ENCODE data around the gene SMIM20.

The SMIM20 gene

GRCh38 chr4:25881193-25881592 is 32.8 kb upstream of the SMIM20 start:
- ChIA-PET CTCF (no interaction called here), POLR2A (no interaction called here)
- Histone ChIP-seq H3K4me1 (ENCODE audit: control extremely low read depth in 1 of 4, control insufficient read depth in 4 of 4, insufficient read depth in 4 of 4, low read length in 3 of 4) (peaks cover 0 to 6% (median under 1%) of the 10 kb centered on the region in 4 experiments), H3K9me3 (ENCODE audit: control extremely low read depth in 1 of 5, control insufficient read depth in 4 of 5, insufficient read depth in 2 of 5, low read depth in 1 of 5, low read length in 4 of 5) (no peaks in the 10 kb centered on the region), H3K27ac (ENCODE audit: insufficient read depth in 1 of 2, low read depth in 1 of 2, low read length in 2 of 2, poor library complexity in 1 of 2, severe bottlenecking in 2 of 2) (no peak overlapping the region), H3K36me3 (ENCODE audit: control insufficient read depth in 4 of 4, insufficient read depth in 4 of 4, low read length in 3 of 4) (no peaks in the 10 kb centered on the region), H3K4me3 (ENCODE audit: control insufficient read depth in 1 of 7, extremely low read depth in 1 of 7, insufficient read depth in 4 of 7, low read depth in 2 of 7, low read length in 6 of 7) (no peak overlapping the region), H3K27me3 (replicated peaks in 2 of 5; ENCODE audit: control insufficient read depth in 4 of 5, insufficient read depth in 5 of 5, low read length in 4 of 5) (no peaks in the 10 kb centered on the region)
- WGBS (ENCODE audit: insufficient coverage) = 100% methylated on average over 2 of the region's 4 CpGs
- no peak for DNase-seq

GRCh38 chr4:25882226-25882625 is 31.8 kb upstream of the SMIM20 start:
- 100% methylated on average over 4 of the region's 4 CpGs for WGBS (ENCODE audit: insufficient coverage)
- peaks cover 0 to 6% (median under 1%) of the 10 kb centered on the region in 4 experiments for H3K4me1 ChIP-seq (ENCODE audit: control extremely low read depth in 1 of 4, control insufficient read depth in 4 of 4, insufficient read depth in 4 of 4, low read length in 3 of 4)
- H3K4me3 ChIP-seq (ENCODE audit: control insufficient read depth in 1 of 7, extremely low read depth in 1 of 7, insufficient read depth in 4 of 7, low read depth in 2 of 7, low read length in 6 of 7) = no peak overlapping the region
- H3K27me3 ChIP-seq (replicated peaks in 2 of 5; ENCODE audit: control insufficient read depth in 4 of 5, insufficient read depth in 5 of 5, low read length in 4 of 5) = no peaks in the 10 kb centered on the region
- H3K9me3 ChIP-seq (ENCODE audit: control extremely low read depth in 1 of 5, control insufficient read depth in 4 of 5, insufficient read depth in 2 of 5, low read depth in 1 of 5, low read length in 4 of 5) = no peaks in the 10 kb centered on the region
- POLR2A ChIA-PET = no interaction called here
- H3K36me3 ChIP-seq (ENCODE audit: control insufficient read depth in 4 of 4, insufficient read depth in 4 of 4, low read length in 3 of 4) = no peaks in the 10 kb centered on the region
- CTCF ChIA-PET = no interaction called here
- no peak overlapping the region for H3K27ac ChIP-seq (ENCODE audit: insufficient read depth in 1 of 2, low read depth in 1 of 2, low read length in 2 of 2, poor library complexity in 1 of 2, severe bottlenecking in 2 of 2)
- no peak for DNase-seq

GRCh38 chr4:25883565-25883964 is 30.5 kb upstream of the SMIM20 start:
- Histone ChIP-seq H3K9me3 (ENCODE audit: control extremely low read depth in 1 of 5, control insufficient read depth in 4 of 5, insufficient read depth in 2 of 5, low read depth in 1 of 5, low read length in 4 of 5) (no peaks in the 10 kb centered on the region), H3K4me1 (ENCODE audit: control extremely low read depth in 1 of 4, control insufficient read depth in 4 of 4, insufficient read depth in 4 of 4, low read length in 3 of 4) (peaks cover 0 to 6% (median 0%) of the 10 kb centered on the region in 4 experiments), H3K27ac (ENCODE audit: insufficient read depth in 1 of 2, low read depth in 1 of 2, low read length in 2 of 2, poor library complexity in 1 of 2, severe bottlenecking in 2 of 2) (no peak overlapping the region), H3K36me3 (ENCODE audit: control insufficient read depth in 4 of 4, insufficient read depth in 4 of 4, low read length in 3 of 4) (no peaks in the 10 kb centered on the region), H3K4me3 (ENCODE audit: control insufficient read depth in 1 of 7, extremely low read depth in 1 of 7, insufficient read depth in 4 of 7, low read depth in 2 of 7, low read length in 6 of 7) (no peak overlapping the region), H3K27me3 (replicated peaks in 2 of 5; ENCODE audit: control insufficient read depth in 4 of 5, insufficient read depth in 5 of 5, low read length in 4 of 5) (no peaks in the 10 kb centered on the region)
- no peak for DNase-seq
- ChIA-PET CTCF (interaction anchor here (0.5 to 0.6 kb wide), 2 partner anchors 107 to 131 kb away, joined by 3 read pairs; no protein-coding TSS in a partner anchor), POLR2A (no interaction called here)
- WGBS (ENCODE audit: insufficient coverage) = 80% methylated on average over 1 of the region's 2 CpGs

GRCh38 chr4:25884031-25884782 is 29.8 kb upstream of the SMIM20 start:
- Histone ChIP-seq H3K4me1 (ENCODE audit: control extremely low read depth in 1 of 4, control insufficient read depth in 4 of 4, insufficient read depth in 4 of 4, low read length in 3 of 4) (peaks cover 0 to 6% (median 0%) of the 10 kb centered on the region in 4 experiments), H3K36me3 (ENCODE audit: control insufficient read depth in 4 of 4, insufficient read depth in 4 of 4, low read length in 3 of 4) (no peaks in the 10 kb centered on the region), H3K4me3 (ENCODE audit: control insufficient read depth in 1 of 7, extremely low read depth in 1 of 7, insufficient read depth in 4 of 7, low read depth in 2 of 7, low read length in 6 of 7) (no peak overlapping the region), H3K9me3 (ENCODE audit: control extremely low read depth in 1 of 5, control insufficient read depth in 4 of 5, insufficient read depth in 2 of 5, low read depth in 1 of 5, low read length in 4 of 5) (no peaks in the 10 kb centered on the region), H3K27me3 (replicated peaks in 2 of 5; ENCODE audit: control insufficient read depth in 4 of 5, insufficient read depth in 5 of 5, low read length in 4 of 5) (no peaks in the 10 kb centered on the region), H3K27ac (ENCODE audit: insufficient read depth in 1 of 2, low read depth in 1 of 2, low read length in 2 of 2, poor library complexity in 1 of 2, severe bottlenecking in 2 of 2) (no peak overlapping the region)
- CTCF ChIA-PET = interaction anchor here (0.6 kb wide), 1 partner anchor 106 kb away, joined by 3 read pairs; no protein-coding TSS in a partner anchor
- 62% methylated on average over 4 of the region's 5 CpGs for WGBS (ENCODE audit: insufficient coverage)
- POLR2A ChIA-PET = no interaction called here
- no peak for DNase-seq

GRCh38 chr4:25888781-25889180 is 25.2 kb upstream of the SMIM20 start:
- DNase-seq = no peak
- ChIA-PET POLR2A (no interaction called here), CTCF (no interaction called here)
- H3K4me1 ChIP-seq (ENCODE audit: control extremely low read depth in 1 of 4, control insufficient read depth in 4 of 4, insufficient read depth in 4 of 4, low read length in 3 of 4) = no peaks in the 10 kb centered on the region
- H3K9me3 ChIP-seq (ENCODE audit: control extremely low read depth in 1 of 5, control insufficient read depth in 4 of 5, insufficient read depth in 2 of 5, low read depth in 1 of 5, low read length in 4 of 5) = no peaks in the 10 kb centered on the region
- no peaks in the 10 kb centered on the region for H3K27me3 ChIP-seq (replicated peaks in 2 of 5; ENCODE audit: control insufficient read depth in 4 of 5, insufficient read depth in 5 of 5, low read length in 4 of 5)
- H3K4me3 ChIP-seq (ENCODE audit: control insufficient read depth in 1 of 7, extremely low read depth in 1 of 7, insufficient read depth in 4 of 7, low read depth in 2 of 7, low read length in 6 of 7) = no peak overlapping the region
- no peak overlapping the region for H3K27ac ChIP-seq (ENCODE audit: insufficient read depth in 1 of 2, low read depth in 1 of 2, low read length in 2 of 2, poor library complexity in 1 of 2, severe bottlenecking in 2 of 2)
- no peaks in the 10 kb centered on the region for H3K36me3 ChIP-seq (ENCODE audit: control insufficient read depth in 4 of 4, insufficient read depth in 4 of 4, low read length in 3 of 4)

GRCh38 chr4:25889589-25890503 is 24.2 kb upstream of the SMIM20 start:
- Histone ChIP-seq H3K9me3 (ENCODE audit: control extremely low read depth in 1 of 5, control insufficient read depth in 4 of 5, insufficient read depth in 2 of 5, low read depth in 1 of 5, low read length in 4 of 5) (no peaks in the 10 kb centered on the region), H3K27me3 (replicated peaks in 2 of 5; ENCODE audit: control insufficient read depth in 4 of 5, insufficient read depth in 5 of 5, low read length in 4 of 5) (no peaks in the 10 kb centered on the region), H3K4me1 (ENCODE audit: control extremely low read depth in 1 of 4, control insufficient read depth in 4 of 4, insufficient read depth in 4 of 4, low read length in 3 of 4) (no peaks in the 10 kb centered on the region), H3K4me3 (ENCODE audit: control insufficient read depth in 1 of 7, extremely low read depth in 1 of 7, insufficient read depth in 4 of 7, low read depth in 2 of 7, low read length in 6 of 7) (no peak overlapping the region), H3K36me3 (ENCODE audit: control insufficient read depth in 4 of 4, insufficient read depth in 4 of 4, low read length in 3 of 4) (no peaks in the 10 kb centered on the region), H3K27ac (ENCODE audit: insufficient read depth in 1 of 2, low read depth in 1 of 2, low read length in 2 of 2, poor library complexity in 1 of 2, severe bottlenecking in 2 of 2) (no peak overlapping the region)
- 97% methylated on average over 9 of the region's 14 CpGs for WGBS (ENCODE audit: insufficient coverage)
- no peak for DNase-seq
- CTCF ChIA-PET = no interaction called here
- POLR2A ChIA-PET = no interaction called here

All from common myeloid progenitor, CD34-positive (primary cell).